MCF 10A (cell line): Measurements from ENCODE around the gene GABRG3. TPM values are rescaled to one million over a fixed set of nuclear protein-coding genes. Genes with fewer than 3 reads are reported as not detected.

Source experiments
- BruUV-seq: library from RNA; stranded (reverse); fragments of 400-500 nt; replicated peaks from 2 replicates; lab custom pipeline; 2021; lab: Mats Ljungman, UMichigan
- CTCF ChIA-PET: fragments of 300-600 bp; sonication (Branson Sonifier 250); formaldehyde crosslinking; extraction: SDS; loops from one replicate; lab custom pipeline; 2021; ENCODE audit warnings: antibody characterized with exemption, inconsistent platforms; lab: Yijun Ruan, JAX
- POLR2A ChIA-PET: fragments of 300-600, 350-650 bp; sonication (Branson Sonifier 250); formaldehyde crosslinking; extraction: SDS; loops from one replicate; lab custom pipeline; 2020; ENCODE audit warnings: antibody characterized with exemption, inconsistent platforms; lab: Yijun Ruan, JAX
- DNase-seq: peaks from one replicate; pipeline ENCODE4 v3.0.0-alpha.2; 2018; ENCODE audit not compliant: unreplicated experiment
- H3K27ac Mint-ChIP-seq: one replicate; pipeline ENCODE4 v1.8.0; 2022; ENCODE audit warnings: mild to moderate bottlenecking, low read depth, mixed read lengths; ENCODE audit not compliant: unreplicated experiment
- H3K27me3 Mint-ChIP-seq: one replicate; pipeline ENCODE4 v1.8.0; 2022; ENCODE audit warnings: mixed read lengths; ENCODE audit not compliant: insufficient read depth, unreplicated experiment
- H3K36me3 Mint-ChIP-seq: one replicate; pipeline ENCODE4 v1.8.0; 2022; ENCODE audit warnings: mild to moderate bottlenecking, moderate library complexity, mixed read lengths; ENCODE audit not compliant: insufficient read depth, unreplicated experiment
- H3K4me1 Mint-ChIP-seq: one replicate; pipeline ENCODE4 v1.8.0; 2022; ENCODE audit warnings: mixed read lengths; ENCODE audit not compliant: insufficient read depth, unreplicated experiment
- H3K4me3 Mint-ChIP-seq: one replicate; pipeline ENCODE4 v1.8.0; 2022; ENCODE audit warnings: mild to moderate bottlenecking, moderate library complexity, mixed read lengths; ENCODE audit not compliant: unreplicated experiment
- H3K9me3 Mint-ChIP-seq: one replicate; pipeline ENCODE4 v1.8.0; 2022; ENCODE audit warnings: mixed read lengths; ENCODE audit not compliant: unreplicated experiment
- CTCF ChIP-seq: fragments of 200-600 bp; IDR thresholded peaks from one replicate; pipeline ENCODE4 v1.8.0; 2022; ENCODE audit warnings: antibody characterized with exemption, mild to moderate bottlenecking; ENCODE audit not compliant: unreplicated experiment
- intact Hi-C: fragments of 100-400 bp; cut with micrococcal nuclease; formaldehyde crosslinking; loops from 2 replicates; pipeline ENCODE4 v1.14.1; 2022
- total RNA-seq: library from RNA; stranded (reverse); gene quantifications from 2 replicates; pipeline ENCODE4 v1.2.3, GENCODE V29; 2022

Gene GABRG3
- total RNA-seq, 1 experiment from 2014 or later, result not detected

DNA sequence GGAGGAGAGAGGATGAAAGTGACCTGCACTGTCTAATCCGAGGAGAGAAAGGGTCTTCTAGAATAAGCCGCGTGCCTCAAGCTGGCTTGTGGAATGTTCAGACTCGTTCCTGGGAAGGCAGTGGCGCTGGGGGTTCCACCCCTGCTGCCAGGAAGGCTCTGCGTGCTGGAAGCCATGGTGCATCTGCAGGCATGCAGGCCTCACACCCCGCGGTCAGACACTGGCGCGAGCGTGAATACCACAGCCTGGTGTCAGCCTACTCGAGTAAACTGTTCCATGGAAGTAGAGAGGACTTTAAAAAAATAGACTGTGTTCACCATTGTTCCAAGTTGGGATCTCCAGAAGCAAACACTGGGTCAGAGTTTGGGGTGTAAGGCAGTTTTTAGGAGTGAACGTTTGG lies 25.9 kb upstream of the GABRG3 start:
- Mint-ChIP-seq H3K36me3 (no peaks in the 10 kb centered on the region), H3K27ac (no peak overlapping the region), H3K4me3 (no peak overlapping the region), H3K9me3 (peaks cover 27% of the 10 kb centered on the region), H3K27me3 (no peaks in the 10 kb centered on the region), H3K4me1 (no peaks in the 10 kb centered on the region)
- no peak for TF ChIP-seq CTCF
- POLR2A ChIA-PET, result no interaction called here
- intact Hi-C loops, result no loop called here
- DNase-seq, result no peak
- CTCF ChIA-PET, result no interaction called here
- no TSS peak for BruUV-seq

DNA sequence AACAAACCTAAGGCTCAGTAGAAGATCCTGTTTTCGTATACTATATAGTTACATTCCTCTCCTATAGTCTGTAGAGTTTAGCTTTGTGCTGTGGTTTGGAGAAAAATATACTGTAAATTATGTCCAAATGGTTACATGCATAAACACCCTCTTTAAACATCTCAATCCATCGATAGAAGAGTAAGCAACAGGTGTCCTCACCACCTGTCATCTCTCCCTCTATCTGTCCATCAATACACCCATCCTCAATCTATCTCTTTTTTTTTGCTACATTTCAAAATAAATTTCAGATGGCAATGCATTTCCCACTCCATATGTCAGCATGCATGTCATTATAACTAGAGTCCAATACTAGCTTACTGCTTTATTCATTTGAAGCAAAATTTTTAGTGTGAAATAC lies 21.0 kb upstream of the GABRG3 start:
- peaks cover 38% of the 10 kb centered on the region for H3K9me3 Mint-ChIP-seq
- no TSS peak for BruUV-seq
- CTCF ChIA-PET, result no interaction called here
- no peak for DNase-seq
- no peak overlapping the region for H3K4me3 Mint-ChIP-seq
- TF ChIP-seq CTCF, result no peak
- POLR2A ChIA-PET, result no interaction called here
- no peaks in the 10 kb centered on the region for H3K27me3 Mint-ChIP-seq
- no peaks in the 10 kb centered on the region for H3K4me1 Mint-ChIP-seq
- no peak overlapping the region for H3K27ac Mint-ChIP-seq
- no peaks in the 10 kb centered on the region for H3K36me3 Mint-ChIP-seq
- intact Hi-C loops, result no loop called here

DNA sequence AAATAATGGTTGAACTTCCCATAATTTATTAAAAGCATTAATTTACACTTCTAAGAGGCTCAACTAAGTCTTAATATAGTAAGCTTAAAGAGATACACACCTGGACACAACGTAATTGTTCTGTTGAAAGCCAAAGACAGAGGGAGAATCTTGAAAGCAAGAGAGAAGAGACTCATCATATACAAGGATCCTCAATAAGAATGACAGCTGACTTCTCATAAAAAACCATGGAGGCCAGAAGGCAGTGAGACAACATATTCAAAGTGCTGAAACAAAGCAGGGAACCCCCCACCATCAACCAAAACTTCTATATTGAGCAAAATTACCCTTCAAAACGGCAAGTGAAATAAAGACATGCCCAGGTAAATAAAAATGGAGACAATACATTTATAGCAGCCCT lies 16.6 kb upstream of the GABRG3 start:
- Mint-ChIP-seq H3K27me3 (no peaks in the 10 kb centered on the region), H3K4me1 (no peaks in the 10 kb centered on the region), H3K27ac (no peak overlapping the region), H3K4me3 (no peak overlapping the region), H3K36me3 (no peaks in the 10 kb centered on the region), H3K9me3 (peaks cover 35% of the 10 kb centered on the region)
- ChIA-PET POLR2A (no interaction called here), CTCF (no interaction called here)
- intact Hi-C loops, result no loop called here
- no TSS peak for BruUV-seq
- DNase-seq, result no peak
- TF ChIP-seq CTCF, result no peak

- TF ChIP-seq CTCF, result no peak
- intact Hi-C loops, result no loop called here
- BruUV-seq, result no TSS peak
- H3K9me3 Mint-ChIP-seq, result peaks cover 27% of the 10 kb centered on the region
- no peak overlapping the region for H3K4me3 Mint-ChIP-seq
- no peak overlapping the region for H3K27ac Mint-ChIP-seq
- no peak for DNase-seq
- CTCF ChIA-PET, result no interaction called here
- no peaks in the 10 kb centered on the region for H3K36me3 Mint-ChIP-seq
- no peaks in the 10 kb centered on the region for H3K27me3 Mint-ChIP-seq
- H3K4me1 Mint-ChIP-seq, result no peaks in the 10 kb centered on the region
- POLR2A ChIA-PET, result no interaction called here
Observed at GRCh38 chr15:26967719-26968269, 3.2 kb upstream of the GABRG3 start.
